ENCODE data around the gene SLC4A1AP.
A peak's percentile ranks its signal among the peaks of the same experiment; 100 is the strongest.

SLC4A1AP gene

DNA sequence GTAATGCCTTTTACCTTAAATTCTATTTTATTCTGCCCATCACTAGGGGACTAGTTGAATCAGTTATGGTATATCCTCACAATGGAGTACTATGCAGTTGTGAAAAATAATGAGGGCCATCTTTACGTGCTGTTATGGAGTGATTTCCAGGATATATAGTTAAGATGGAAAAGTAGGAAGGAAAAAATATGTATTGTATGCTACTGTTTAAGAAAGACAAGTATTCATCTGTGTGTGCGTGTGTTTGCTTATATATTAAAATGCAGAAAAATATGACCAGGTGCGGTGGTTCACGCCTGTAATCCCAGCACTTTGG lies 75.3 kb downstream of the SLC4A1AP start:
- CTCF ChIA-PET = interaction anchor here (1.1 kb wide), 1 partner anchor 24 kb away, joined by 3 read pairs; no protein-coding TSS in a partner anchor
- DNase-seq (ENCODE audit: extremely low spot score) = no peak
- no peak for TF ChIP-seq FOXK2 (IDR thresholded peaks at IDR 0.05)
- no peak for TF ChIP-seq LEF1 (IDR thresholded peaks at IDR 0.05; ENCODE audit: borderline replicate concordance)
- TF ChIP-seq ZNF384 (IDR thresholded peaks at IDR 0.05) = no peak
- no peak for TF ChIP-seq HDGF (IDR thresholded peaks at IDR 0.05; ENCODE audit: borderline replicate concordance)
- POLR2A ChIA-PET = no interaction called here

DNA sequence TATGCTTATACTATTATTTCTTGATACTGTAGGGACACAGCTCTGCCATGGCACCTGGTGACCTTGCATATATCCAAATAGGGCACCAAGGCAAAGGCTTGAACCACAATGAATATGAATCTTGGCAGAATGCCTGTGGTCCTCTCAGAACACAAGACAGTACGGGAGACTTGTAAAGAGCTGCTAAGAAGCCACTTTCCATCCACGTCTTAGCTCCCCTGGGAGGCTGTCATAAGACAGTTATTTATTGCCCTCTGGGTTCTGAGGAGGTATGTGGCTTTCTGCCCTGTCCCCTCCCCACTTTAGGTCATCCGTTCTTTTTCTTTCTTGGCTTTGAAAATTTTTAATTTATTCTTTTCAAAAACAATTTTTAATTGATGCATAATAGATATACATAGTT lies 78.0 kb downstream of the SLC4A1AP start:
- POLR2A ChIA-PET = no interaction called here
- CTCF ChIA-PET = interaction anchor here (0.6 kb wide), 1 partner anchor 19 kb away, joined by 3 read pairs; no protein-coding TSS in a partner anchor
- TF ChIP-seq, protein P1, sequence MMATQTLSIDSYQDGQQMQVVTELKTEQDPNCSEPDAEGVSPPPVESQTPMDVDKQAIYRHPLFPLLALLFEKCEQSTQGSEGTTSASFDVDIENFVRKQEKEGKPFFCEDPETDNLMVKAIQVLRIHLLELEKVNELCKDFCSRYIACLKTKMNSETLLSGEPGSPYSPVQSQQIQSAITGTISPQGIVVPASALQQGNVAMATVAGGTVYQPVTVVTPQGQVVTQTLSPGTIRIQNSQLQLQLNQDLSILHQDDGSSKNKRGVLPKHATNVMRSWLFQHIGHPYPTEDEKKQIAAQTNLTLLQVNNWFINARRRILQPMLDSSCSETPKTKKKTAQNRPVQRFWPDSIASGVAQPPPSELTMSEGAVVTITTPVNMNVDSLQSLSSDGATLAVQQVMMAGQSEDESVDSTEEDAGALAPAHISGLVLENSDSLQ (IDR thresholded peaks at IDR 0.05) = peak; percentile 73
- no peak for TF ChIP-seq ZNF384 (IDR thresholded peaks at IDR 0.05)
- TF ChIP-seq SUZ12 (IDR thresholded peaks at IDR 0.05) = no peak
- peak; percentile 6 for DNase-seq (ENCODE audit: extremely low spot score)

DNA sequence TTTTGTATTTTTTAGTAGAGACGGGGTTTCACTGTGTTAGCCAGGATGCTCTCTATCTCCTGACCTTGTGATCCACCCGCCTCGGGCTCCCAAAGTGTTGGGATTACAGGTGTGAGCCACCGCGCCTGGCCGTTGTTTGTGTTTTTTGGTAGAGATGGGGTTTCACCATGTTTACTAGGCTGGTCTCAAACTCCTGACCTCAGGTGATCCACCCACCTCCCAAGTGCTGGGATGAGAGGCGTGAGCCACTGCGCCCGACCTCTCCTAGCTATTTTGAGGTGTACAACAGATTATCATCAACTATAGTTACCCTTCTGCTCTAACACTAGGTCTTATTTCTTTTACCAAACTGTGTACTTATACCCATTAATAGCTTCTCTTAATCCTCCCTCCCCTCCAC lies 78.9 kb downstream of the SLC4A1AP start:
- no peak for DNase-seq (ENCODE audit: extremely low spot score)
- ChIA-PET CTCF (interaction anchor here (0.6 kb wide), 1 partner anchor 20 kb away, joined by 3 read pairs; no protein-coding TSS in a partner anchor), POLR2A (no interaction called here)
- no peak for TF ChIP-seq SUZ12 (IDR thresholded peaks at IDR 0.05)
- no peak for TF ChIP-seq BHLHE40 (IDR thresholded peaks at IDR 0.05; ENCODE audit: borderline replicate concordance)
- TF ChIP-seq, protein P1 (IDR thresholded peaks at IDR 0.05) = no peak
- TF ChIP-seq L3MBTL2 (conservative IDR thresholded peaks at IDR 0.05) = no peak
- TF ChIP-seq CTBP1 (IDR thresholded peaks at IDR 0.05; ENCODE audit: borderline replicate concordance) = no peak
- TF ChIP-seq NFRKB (IDR thresholded peaks at IDR 0.05) = no peak
- no peak for TF ChIP-seq FOXA1 (IDR thresholded peaks at IDR 0.05)
- TF ChIP-seq TARDBP (IDR thresholded peaks at IDR 0.05) = no peak
- TF ChIP-seq FOXK2 (IDR thresholded peaks at IDR 0.05) = no peak
- no peak for TF ChIP-seq ELF4 (IDR thresholded peaks at IDR 0.05)
- no peak for TF ChIP-seq SP1 (IDR thresholded peaks at IDR 0.05)
